Parathyroid adenoma (tissue), 2 donors: ENCODE results near the gene IRF6.

Experiments used
- H2AFZ ChIP-seq: fragments of 300-600 bp; sonication (generic); one replicate; pipeline ENCODE4 v1.7.0; 2017; ENCODE audit warnings: antibody characterized with exemption, mild to moderate bottlenecking
- H3K27ac ChIP-seq: fragments of 300-600 bp; sonication (generic); one replicate; pipeline ENCODE4 v1.7.0; 2017
- H3K27me3 ChIP-seq: fragments of 300-600 bp; sonication (generic); one replicate; pipeline ENCODE4 v1.7.0; 2017; ENCODE audit warnings: low read length; ENCODE audit not compliant: control insufficient read depth, insufficient read depth
- H3K36me3 ChIP-seq: fragments of 300-600 bp; sonication (generic); one replicate; pipeline ENCODE4 v1.7.0; 2017; ENCODE audit warnings: low read length; ENCODE audit not compliant: control insufficient read depth, insufficient read depth
- H3K4me1 ChIP-seq: fragments of 300-600 bp; sonication (generic); one replicate; pipeline ENCODE4 v1.7.0; 2017; ENCODE audit warnings: control low read depth
- H3K4me2 ChIP-seq: fragments of 300-600 bp; sonication (generic); one replicate; pipeline ENCODE4 v1.7.0; 2017; ENCODE audit warnings: low read length
- H3K4me3 ChIP-seq: fragments of 300-600 bp; sonication (generic); one replicate; pipeline ENCODE4 v1.7.0; 2017; ENCODE audit warnings: low read depth, low read length
- H3K79me2 ChIP-seq: fragments of 300-600 bp; sonication (generic); one replicate; pipeline ENCODE4 v1.7.0; 2017; ENCODE audit warnings: control low read depth
- H3K9ac ChIP-seq: fragments of 300-600 bp; sonication (generic); one replicate; pipeline ENCODE4 v1.7.0; 2017; ENCODE audit warnings: mild to moderate bottlenecking
- H3K9me3 ChIP-seq: fragments of 300-600 bp; sonication (generic); one replicate; pipeline ENCODE4 v1.7.0; 2017; ENCODE audit warnings: low read length; ENCODE audit not compliant: control insufficient read depth
- TF ChIP-seq, protein P1 (sequence below): fragments of 300-600 bp; sonication (generic); IDR thresholded peaks from one replicate; pipeline ENCODE4 v1.7.0; 2017; ENCODE audit warnings: antibody characterized with exemption, mild to moderate bottlenecking
- donor health status: primary hyperparathyroidism.

IRF6 gene

GRCh38 chr1:209770636-209771415 is 35.1 kb downstream of the IRF6 start:
- Histone ChIP-seq H3K4me2 (no peak overlapping the region), H3K27me3 (no peaks in the 10 kb centered on the region), H3K4me1 (no peaks in the 10 kb centered on the region), H3K4me3 (no peak overlapping the region), H3K79me2 (no peaks in the 10 kb centered on the region), H3K9me3 (no peaks in the 10 kb centered on the region), H3K27ac (no peak overlapping the region), H3K9ac (no peak overlapping the region), H3K36me3 (no peaks in the 10 kb centered on the region), H2AFZ (no peak overlapping the region)
- TF ChIP-seq, protein P1, sequence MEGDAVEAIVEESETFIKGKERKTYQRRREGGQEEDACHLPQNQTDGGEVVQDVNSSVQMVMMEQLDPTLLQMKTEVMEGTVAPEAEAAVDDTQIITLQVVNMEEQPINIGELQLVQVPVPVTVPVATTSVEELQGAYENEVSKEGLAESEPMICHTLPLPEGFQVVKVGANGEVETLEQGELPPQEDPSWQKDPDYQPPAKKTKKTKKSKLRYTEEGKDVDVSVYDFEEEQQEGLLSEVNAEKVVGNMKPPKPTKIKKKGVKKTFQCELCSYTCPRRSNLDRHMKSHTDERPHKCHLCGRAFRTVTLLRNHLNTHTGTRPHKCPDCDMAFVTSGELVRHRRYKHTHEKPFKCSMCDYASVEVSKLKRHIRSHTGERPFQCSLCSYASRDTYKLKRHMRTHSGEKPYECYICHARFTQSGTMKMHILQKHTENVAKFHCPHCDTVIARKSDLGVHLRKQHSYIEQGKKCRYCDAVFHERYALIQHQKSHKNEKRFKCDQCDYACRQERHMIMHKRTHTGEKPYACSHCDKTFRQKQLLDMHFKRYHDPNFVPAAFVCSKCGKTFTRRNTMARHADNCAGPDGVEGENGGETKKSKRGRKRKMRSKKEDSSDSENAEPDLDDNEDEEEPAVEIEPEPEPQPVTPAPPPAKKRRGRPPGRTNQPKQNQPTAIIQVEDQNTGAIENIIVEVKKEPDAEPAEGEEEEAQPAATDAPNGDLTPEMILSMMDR, result no peak

DNA sequence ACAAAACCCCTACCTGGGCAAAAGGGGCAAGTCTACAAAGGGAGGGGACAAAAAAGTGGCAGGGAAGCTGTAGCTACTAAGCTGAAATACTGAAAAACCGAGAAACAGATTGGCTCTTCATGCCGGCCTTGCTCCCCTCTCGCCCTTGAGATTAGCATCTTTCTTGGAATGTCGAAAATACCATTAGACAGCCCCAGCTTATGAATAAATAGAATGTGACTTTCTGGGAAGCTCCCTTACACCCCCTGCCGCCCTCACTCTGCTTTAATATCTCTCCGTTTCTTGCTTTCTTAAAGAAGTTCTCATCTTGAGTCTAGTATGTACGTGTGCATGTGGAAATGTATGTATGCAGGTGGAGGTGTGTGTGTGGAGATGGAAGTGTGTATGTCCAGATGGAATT is 36.0 kb downstream of the IRF6 start:
- no peak overlapping the region for H3K4me3 ChIP-seq
- no peaks in the 10 kb centered on the region for H3K27me3 ChIP-seq
- TF ChIP-seq, protein P1, result no peak
- H3K9me3 ChIP-seq, result no peaks in the 10 kb centered on the region
- no peak overlapping the region for H3K4me2 ChIP-seq
- H3K27ac ChIP-seq, result peak overlapping the region; percentile 51
- H3K4me1 ChIP-seq, result no peaks in the 10 kb centered on the region
- H3K36me3 ChIP-seq, result no peaks in the 10 kb centered on the region
- H3K79me2 ChIP-seq, result no peaks in the 10 kb centered on the region
- H3K9ac ChIP-seq, result no peak overlapping the region
- H2AFZ ChIP-seq, result no peak overlapping the region

DNA sequence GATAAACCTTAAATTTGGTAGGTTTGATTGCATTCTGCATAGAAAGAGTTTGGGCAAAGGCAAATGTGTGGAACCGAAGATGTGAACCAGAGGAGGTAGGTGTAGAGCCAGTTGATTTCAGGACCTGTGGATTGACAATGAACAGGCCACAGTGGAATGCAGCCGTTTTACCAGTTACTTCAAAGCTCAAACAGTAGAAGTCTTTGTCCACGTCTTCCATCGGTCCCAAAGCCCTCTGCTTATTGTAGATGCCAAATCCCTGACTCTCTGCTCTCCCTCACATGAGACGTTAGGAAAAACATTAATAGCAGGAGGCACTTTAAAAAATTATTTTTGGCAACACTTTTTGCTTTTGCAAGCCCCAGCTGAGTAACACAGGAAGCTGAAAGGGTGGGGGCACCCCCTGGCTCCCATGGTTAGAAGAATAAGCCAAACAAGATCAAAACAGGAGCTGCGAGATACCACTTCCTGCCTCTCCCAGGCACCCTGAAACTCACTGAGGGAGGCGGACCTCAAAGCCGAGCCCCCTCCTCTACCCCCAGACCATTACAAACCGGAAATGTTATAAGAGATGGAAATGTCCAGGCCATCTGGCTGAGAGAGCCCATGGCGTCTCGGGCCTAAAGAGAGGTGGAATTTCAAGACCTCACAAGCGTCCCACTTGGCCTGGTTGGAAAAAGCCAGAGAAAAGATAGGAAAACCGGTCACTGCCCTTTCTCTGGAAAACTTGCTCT is 36.6 kb downstream of the IRF6 start:
- TF ChIP-seq, protein P1, result no peak
- Histone ChIP-seq H3K4me3 (no peak overlapping the region), H3K79me2 (no peaks in the 10 kb centered on the region), H3K27ac (peak overlapping the region; percentile 51), H3K4me2 (no peak overlapping the region), H3K36me3 (no peaks in the 10 kb centered on the region), H3K9ac (no peak overlapping the region), H3K4me1 (no peaks in the 10 kb centered on the region), H3K27me3 (no peaks in the 10 kb centered on the region), H3K9me3 (no peaks in the 10 kb centered on the region), H2AFZ (no peak overlapping the region)

GRCh38 chr1:209768354-209768774 is 37.6 kb downstream of the IRF6 start:
- Histone ChIP-seq H3K4me2 (no peak overlapping the region), H3K9me3 (no peaks in the 10 kb centered on the region), H3K79me2 (no peaks in the 10 kb centered on the region), H3K36me3 (no peaks in the 10 kb centered on the region), H3K27me3 (no peaks in the 10 kb centered on the region), H2AFZ (no peak overlapping the region), H3K4me3 (no peak overlapping the region), H3K9ac (no peak overlapping the region), H3K4me1 (no peaks in the 10 kb centered on the region), H3K27ac (no peak overlapping the region)
- TF ChIP-seq, protein P1, result no peak
